ENCODE data around the gene GALNTL6. TPM values are rescaled to one million over a fixed set of nuclear protein-coding genes. Genes with fewer than 3 reads are reported as not detected.

GALNTL6 gene
- polyA plus RNA-seq, 1 donor from 2014 or later, result 14.9 TPM

DNA sequence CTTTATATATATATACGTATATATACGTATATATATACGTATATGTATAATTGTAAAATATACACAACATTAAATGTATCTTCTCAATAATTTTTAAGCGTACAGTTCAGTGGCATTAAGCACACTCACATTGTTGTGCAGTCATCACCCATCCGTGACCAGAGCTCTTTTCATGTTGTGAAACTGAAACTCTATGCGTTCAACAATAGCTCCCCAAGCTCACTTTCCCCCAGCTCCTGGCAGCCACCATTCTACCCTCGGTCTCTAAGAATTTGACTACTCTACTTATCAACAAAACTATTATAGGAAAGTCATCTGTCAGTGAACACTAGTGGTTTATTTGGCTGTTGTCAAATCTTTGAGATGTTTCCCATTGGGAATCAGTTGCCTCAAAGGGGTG, 733.6 kb downstream of the GALNTL6 start:
- TF ChIP-seq MXI1 (conservative IDR thresholded peaks at IDR 0.05; ENCODE audit: poor library complexity, severe bottlenecking) (no peak), SMC3 (conservative IDR thresholded peaks at IDR 0.05; ENCODE audit: poor library complexity) (no peak), EP300 (conservative IDR thresholded peaks at IDR 0.05; ENCODE audit: poor library complexity, severe bottlenecking) (no peak), POLR2AphosphoS5 (IDR thresholded peaks at IDR 0.05) (no peak), TAF1 (IDR thresholded peaks at IDR 0.05; ENCODE audit: low read depth) (no peak), EZH2 (IDR thresholded peaks at IDR 0.05; ENCODE audit: borderline replicate concordance, insufficient read depth, low read length, poor library complexity, severe bottlenecking) (no peak)
- TF ChIP-seq, protein P1, sequence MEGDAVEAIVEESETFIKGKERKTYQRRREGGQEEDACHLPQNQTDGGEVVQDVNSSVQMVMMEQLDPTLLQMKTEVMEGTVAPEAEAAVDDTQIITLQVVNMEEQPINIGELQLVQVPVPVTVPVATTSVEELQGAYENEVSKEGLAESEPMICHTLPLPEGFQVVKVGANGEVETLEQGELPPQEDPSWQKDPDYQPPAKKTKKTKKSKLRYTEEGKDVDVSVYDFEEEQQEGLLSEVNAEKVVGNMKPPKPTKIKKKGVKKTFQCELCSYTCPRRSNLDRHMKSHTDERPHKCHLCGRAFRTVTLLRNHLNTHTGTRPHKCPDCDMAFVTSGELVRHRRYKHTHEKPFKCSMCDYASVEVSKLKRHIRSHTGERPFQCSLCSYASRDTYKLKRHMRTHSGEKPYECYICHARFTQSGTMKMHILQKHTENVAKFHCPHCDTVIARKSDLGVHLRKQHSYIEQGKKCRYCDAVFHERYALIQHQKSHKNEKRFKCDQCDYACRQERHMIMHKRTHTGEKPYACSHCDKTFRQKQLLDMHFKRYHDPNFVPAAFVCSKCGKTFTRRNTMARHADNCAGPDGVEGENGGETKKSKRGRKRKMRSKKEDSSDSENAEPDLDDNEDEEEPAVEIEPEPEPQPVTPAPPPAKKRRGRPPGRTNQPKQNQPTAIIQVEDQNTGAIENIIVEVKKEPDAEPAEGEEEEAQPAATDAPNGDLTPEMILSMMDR (IDR thresholded peaks at IDR 0.05; ENCODE audit: poor library complexity, severe bottlenecking), result no peak
- TF ChIP-seq, protein P2, sequence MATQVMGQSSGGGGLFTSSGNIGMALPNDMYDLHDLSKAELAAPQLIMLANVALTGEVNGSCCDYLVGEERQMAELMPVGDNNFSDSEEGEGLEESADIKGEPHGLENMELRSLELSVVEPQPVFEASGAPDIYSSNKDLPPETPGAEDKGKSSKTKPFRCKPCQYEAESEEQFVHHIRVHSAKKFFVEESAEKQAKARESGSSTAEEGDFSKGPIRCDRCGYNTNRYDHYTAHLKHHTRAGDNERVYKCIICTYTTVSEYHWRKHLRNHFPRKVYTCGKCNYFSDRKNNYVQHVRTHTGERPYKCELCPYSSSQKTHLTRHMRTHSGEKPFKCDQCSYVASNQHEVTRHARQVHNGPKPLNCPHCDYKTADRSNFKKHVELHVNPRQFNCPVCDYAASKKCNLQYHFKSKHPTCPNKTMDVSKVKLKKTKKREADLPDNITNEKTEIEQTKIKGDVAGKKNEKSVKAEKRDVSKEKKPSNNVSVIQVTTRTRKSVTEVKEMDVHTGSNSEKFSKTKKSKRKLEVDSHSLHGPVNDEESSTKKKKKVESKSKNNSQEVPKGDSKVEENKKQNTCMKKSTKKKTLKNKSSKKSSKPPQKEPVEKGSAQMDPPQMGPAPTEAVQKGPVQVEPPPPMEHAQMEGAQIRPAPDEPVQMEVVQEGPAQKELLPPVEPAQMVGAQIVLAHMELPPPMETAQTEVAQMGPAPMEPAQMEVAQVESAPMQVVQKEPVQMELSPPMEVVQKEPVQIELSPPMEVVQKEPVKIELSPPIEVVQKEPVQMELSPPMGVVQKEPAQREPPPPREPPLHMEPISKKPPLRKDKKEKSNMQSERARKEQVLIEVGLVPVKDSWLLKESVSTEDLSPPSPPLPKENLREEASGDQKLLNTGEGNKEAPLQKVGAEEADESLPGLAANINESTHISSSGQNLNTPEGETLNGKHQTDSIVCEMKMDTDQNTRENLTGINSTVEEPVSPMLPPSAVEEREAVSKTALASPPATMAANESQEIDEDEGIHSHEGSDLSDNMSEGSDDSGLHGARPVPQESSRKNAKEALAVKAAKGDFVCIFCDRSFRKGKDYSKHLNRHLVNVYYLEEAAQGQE (IDR thresholded peaks at IDR 0.05; ENCODE audit: borderline replicate concordance), result no peak

DNA sequence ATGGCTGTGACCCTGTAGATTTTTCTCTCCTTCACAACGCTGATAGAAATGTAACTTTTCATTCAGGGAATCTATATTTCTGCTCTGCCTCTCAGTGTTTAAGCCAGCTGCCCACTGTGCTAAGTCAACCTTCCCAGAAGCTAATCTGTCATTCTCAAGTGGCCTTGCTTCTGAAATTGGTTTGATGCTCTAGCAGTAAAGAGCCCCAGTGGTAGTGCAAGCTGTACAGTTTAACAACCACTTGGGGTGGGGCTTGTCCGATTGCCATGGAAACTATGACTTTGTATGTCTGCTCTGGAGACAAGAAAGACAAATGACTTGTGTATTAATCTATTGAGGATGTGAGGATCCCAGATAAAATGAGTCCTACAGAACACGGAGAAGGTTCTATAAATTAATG, 734.5 kb downstream of the GALNTL6 start:
- no peaks in the 10 kb centered on the region for H3K79me2 ChIP-seq (replicated peaks; ENCODE audit: insufficient read depth, low read length)
- H4K20me1 ChIP-seq (ENCODE audit: insufficient read depth), result no peaks in the 10 kb centered on the region
- peak overlapping the region; percentile 25 for H3K4me3 ChIP-seq (ENCODE audit: low read length)
- no peak overlapping the region for H2AFZ ChIP-seq (ENCODE audit: low read depth, low read length)
- peaks cover 7% of the 10 kb centered on the region for H3F3A ChIP-seq (ENCODE audit: insufficient read depth, low read length, poor library complexity, severe bottlenecking)
- H3K4me2 ChIP-seq (ENCODE audit: low read length), result peak overlapping the region; percentile 23
- no peak overlapping the region for H3K9ac ChIP-seq (ENCODE audit: low read length)
- no peaks in the 10 kb centered on the region for H3K9me3 ChIP-seq (ENCODE audit: low read length)
- no peaks in the 10 kb centered on the region for H3K9me2 ChIP-seq (ENCODE audit: insufficient read depth, low read length)
- H3K36me3 ChIP-seq (ENCODE audit: insufficient read depth, low read length), result no peaks in the 10 kb centered on the region
- no peak for TF ChIP-seq SMC3 (conservative IDR thresholded peaks at IDR 0.05; ENCODE audit: poor library complexity)
- TF ChIP-seq, protein P2 (IDR thresholded peaks at IDR 0.05; ENCODE audit: borderline replicate concordance), result peak; percentile 62
- TF ChIP-seq, protein P1 (IDR thresholded peaks at IDR 0.05; ENCODE audit: poor library complexity, severe bottlenecking), result peak; percentile 21
- peak; percentile 54 for TF ChIP-seq POLR2AphosphoS5 (IDR thresholded peaks at IDR 0.05)
- no peak for TF ChIP-seq TAF1 (IDR thresholded peaks at IDR 0.05; ENCODE audit: low read depth)
- peak; percentile 39 for TF ChIP-seq RAD21 (conservative IDR thresholded peaks at IDR 0.05)
- TF ChIP-seq MXI1 (conservative IDR thresholded peaks at IDR 0.05; ENCODE audit: poor library complexity, severe bottlenecking), result no peak
- no peak for TF ChIP-seq EZH2 (IDR thresholded peaks at IDR 0.05; ENCODE audit: borderline replicate concordance, insufficient read depth, low read length, poor library complexity, severe bottlenecking)
- TF ChIP-seq EP300 (conservative IDR thresholded peaks at IDR 0.05; ENCODE audit: poor library complexity, severe bottlenecking), result peak; percentile 37
- H3K27me3 ChIP-seq (ENCODE audit: insufficient read depth, low read depth, low read length), result no peaks in the 10 kb centered on the region
- H3K27ac ChIP-seq (ENCODE audit: low read length), result peak overlapping the region; percentile 42

More for the DNA sequence above, 733.6 kb downstream of the GALNTL6 start:
- Histone ChIP-seq H3K9me2 (ENCODE audit: insufficient read depth, low read length) (no peaks in the 10 kb centered on the region), H3F3A (ENCODE audit: insufficient read depth, low read length, poor library complexity, severe bottlenecking) (peaks cover 7% of the 10 kb centered on the region), H3K9me3 (ENCODE audit: low read length) (no peaks in the 10 kb centered on the region), H2AFZ (ENCODE audit: low read depth, low read length) (no peak overlapping the region), H3K27ac (ENCODE audit: low read length) (peak overlapping the region; percentile 42), H3K4me2 (ENCODE audit: low read length) (no peak overlapping the region), H3K4me3 (ENCODE audit: low read length) (peak overlapping the region; percentile 9), H3K9ac (ENCODE audit: low read length) (no peak overlapping the region), H3K79me2 (replicated peaks; ENCODE audit: insufficient read depth, low read length) (no peaks in the 10 kb centered on the region), H4K20me1 (ENCODE audit: insufficient read depth) (no peaks in the 10 kb centered on the region), H3K36me3 (ENCODE audit: insufficient read depth, low read length) (no peaks in the 10 kb centered on the region), H3K27me3 (ENCODE audit: insufficient read depth, low read depth, low read length) (no peaks in the 10 kb centered on the region)
